Measurements from ENCODE around the gene RSF1. TPM values are rescaled to one million over a fixed set of nuclear protein-coding genes. Genes with fewer than 3 reads are reported as not detected.
"Not testable (repeated sequence)": the region's sequence is repeated elsewhere in the genome, so short reads cannot be mapped to it uniquely, and the experiment has no call there.

RSF1 gene
- total and polyA plus RNA-seq, 2 donors (not counting 1 experiment from before 2014, with no cell fraction given): 4.8 to 104 TPM

GRCh38 chr11:77636731-77637344, 183.7 kb downstream of the RSF1 start:
- no peak for TF ChIP-seq CTCF (IDR thresholded peaks at IDR 0.05)
- TF ChIP-seq EZH2 (IDR thresholded peaks at IDR 0.05; ENCODE audit: borderline replicate concordance, insufficient read depth, low read depth, low read length, poor library complexity, severe bottlenecking): no peak
- Histone ChIP-seq H3K27ac (ENCODE audit: low read length in 2 of 2) (peak overlapping the region in 1 of 2 donors; percentile 78), H3K4me1 (ENCODE audit: control insufficient read depth in 2 of 2, insufficient read depth in 2 of 2, low read length in 2 of 2) (peaks cover 17 to 23% of the 10 kb centered on the region in 2 donors), H3K27me3 (replicated peaks in 1 of 4; ENCODE audit: control extremely low read depth in 1 of 4, control insufficient read depth in 3 of 4, insufficient read depth in 4 of 4, low read length in 3 of 4) (no peaks in the 10 kb centered on the region), H2AFZ (ENCODE audit: insufficient read depth, low read depth, low read length, poor library complexity, severe bottlenecking) (peak overlapping the region; percentile 93), H3K79me2 (ENCODE audit: control insufficient read depth, insufficient read depth, low read length) (peaks cover 63% of the 10 kb centered on the region), H3K4me3 (ENCODE audit: control extremely low read depth in 1 of 5, extremely low read depth in 1 of 5, insufficient read depth in 1 of 5, low read depth in 2 of 5, low read length in 4 of 5) (peak overlapping the region; percentile 58 to 85 (median 84)), H3K4me2 (replicated peaks; ENCODE audit: low read depth, low read length, poor library complexity, severe bottlenecking) (peak overlapping the region; percentile 80), H3K9me3 (ENCODE audit: control extremely low read depth in 1 of 3, control insufficient read depth in 2 of 3, insufficient read depth in 1 of 3, low read length in 2 of 3) (peaks cover 0 to 3% (median 2%) of the 10 kb centered on the region in 3 donors), H3K36me3 (replicated peaks in 1 of 2; ENCODE audit: control extremely low read depth in 1 of 2, control insufficient read depth in 1 of 2, extremely low read depth in 1 of 2, insufficient read depth in 2 of 2, low read length in 1 of 2) (no peaks in the 10 kb centered on the region), H3K9ac (ENCODE audit: low read length) (peak overlapping the region; percentile 92), H4K20me1 (ENCODE audit: control insufficient read depth, insufficient read depth, low read length, poor library complexity, severe bottlenecking) (peaks cover 8% of the 10 kb centered on the region)
- Mint-ChIP-seq H3K4me1 (peaks cover 40% of the 10 kb centered on the region), H3K4me3 (peak overlapping the region; percentile 98), H3K9me3 (ENCODE audit: insufficient read depth) (no peaks in the 10 kb centered on the region), H3K27me3 (no peaks in the 10 kb centered on the region), H3K27ac (peak overlapping the region; percentile 62)
- ATAC-seq (ENCODE audit: low read depth) (no peak), DNase-seq (peak; percentile 30)
- POLR2A ChIA-PET: no interaction called here
- 3% methylated on average over 6 of the region's 14 CpGs for WGBS (ENCODE audit: insufficient coverage)
- CTCF ChIA-PET: interaction anchor here (0.6 to 2.2 kb wide), 2 partner anchors 18 to 220 kb away, joined by 3 to 5 read pairs; no protein-coding TSS in a partner anchor
- intact Hi-C loops (cut with micrococcal nuclease): loop anchor here (1.0 to 5.0 kb wide), 3 partner anchors 165 to 357 kb away; partner anchors contain the start of genes INTS4, PAK1 and RSF1

- H2AFZ ChIP-seq (ENCODE audit: insufficient read depth, low read depth, low read length, poor library complexity, severe bottlenecking); H3K27ac Mint-ChIP-seq; H3K27ac ChIP-seq (ENCODE audit: low read length in 2 of 2); DNase-seq; H3K9me3 Mint-ChIP-seq (ENCODE audit: insufficient read depth); H3K4me3 ChIP-seq (ENCODE audit: control extremely low read depth in 1 of 5, extremely low read depth in 1 of 5, insufficient read depth in 1 of 5, low read depth in 2 of 5, low read length in 4 of 5); H3K4me2 ChIP-seq (replicated peaks; ENCODE audit: low read depth, low read length, poor library complexity, severe bottlenecking); ATAC-seq (ENCODE audit: low read depth); H3K4me3 Mint-ChIP-seq; H3K27me3 Mint-ChIP-seq; H3K27me3 ChIP-seq (replicated peaks in 1 of 4; ENCODE audit: control extremely low read depth in 1 of 4, control insufficient read depth in 3 of 4, insufficient read depth in 4 of 4, low read length in 3 of 4); H3K36me3 ChIP-seq (replicated peaks in 1 of 2; ENCODE audit: control extremely low read depth in 1 of 2, control insufficient read depth in 1 of 2, extremely low read depth in 1 of 2, insufficient read depth in 2 of 2, low read length in 1 of 2); intact Hi-C loops (cut with micrococcal nuclease); POLR2A ChIA-PET; H3K9me3 ChIP-seq (ENCODE audit: control extremely low read depth in 1 of 3, control insufficient read depth in 2 of 3, insufficient read depth in 1 of 3, low read length in 2 of 3); H3K9ac ChIP-seq (ENCODE audit: low read length): not testable (repeated sequence)
- CTCF ChIA-PET: interaction anchor here (0.7 kb wide), 1 partner anchor 15 kb away, joined by 3 read pairs; no protein-coding TSS in a partner anchor
- H4K20me1 ChIP-seq (ENCODE audit: control insufficient read depth, insufficient read depth, low read length, poor library complexity, severe bottlenecking): peaks cover 16% of the 10 kb centered on the region
- peaks cover 85% of the 10 kb centered on the region for H3K79me2 ChIP-seq (ENCODE audit: control insufficient read depth, insufficient read depth, low read length)
- H3K4me1 ChIP-seq (ENCODE audit: control insufficient read depth in 2 of 2, insufficient read depth in 2 of 2, low read length in 2 of 2): peaks cover 24 to 33% of the 10 kb centered on the region in 2 donors
- H3K4me1 Mint-ChIP-seq: peaks cover 52% of the 10 kb centered on the region
- WGBS (ENCODE audit: insufficient coverage): 85% methylated on average over 4 of the region's 5 CpGs
Observed at GRCh38 chr11:77633926-77634325, 186.6 kb downstream of the RSF1 start.

All from B cell (primary cell).